Liver (tissue), 9 donors: ENCODE measurements around the gene FOXO3. TPM values are rescaled to one million over a fixed set of nuclear protein-coding genes. Genes with fewer than 3 reads are reported as not detected.
A peak's percentile ranks its signal among the peaks of the same experiment; 100 is the strongest.

Source experiments
- DNase-seq: peaks from one replicate; pipeline ENCODE4 v3.0.0-alpha.2; 2017; ENCODE audit warnings: low spot score
- H3K27ac ChIP-seq, 2 donors: one replicate each; pipeline ENCODE4 v1.7.0; 2013; ENCODE audit warnings: inconsistent platforms in 2 of 2, low read length in 2 of 2, control low read depth in 1 of 2, low read depth in 1 of 2, mild to moderate bottlenecking in 1 of 2
- H3K27me3 ChIP-seq, 4 donors: one replicate each; pipeline versions ENCODE4 v1.6.1 to v1.7.0; 2013; ENCODE audit warnings: low read length in 3 of 4, inconsistent platforms in 1 of 4, mild to moderate bottlenecking in 1 of 4, moderate library complexity in 1 of 4; ENCODE audit not compliant: control insufficient read depth in 4 of 4, insufficient read depth in 4 of 4
- H3K36me3 ChIP-seq, 4 donors: one replicate each; pipeline versions ENCODE4 v1.6.1 to v1.7.0; 2013; ENCODE audit warnings: low read length in 3 of 4, mild to moderate bottlenecking in 3 of 4, low read depth in 1 of 4, moderate library complexity in 1 of 4; ENCODE audit not compliant: control insufficient read depth in 4 of 4, insufficient read depth in 3 of 4
- H3K4me1 ChIP-seq, 4 donors: one replicate each; pipeline versions ENCODE4 v1.6.1 to v1.7.0; 2013; ENCODE audit warnings: low read length in 3 of 4, mild to moderate bottlenecking in 3 of 4, moderate library complexity in 1 of 4; ENCODE audit not compliant: control insufficient read depth in 4 of 4, insufficient read depth in 4 of 4
- H3K4me3 ChIP-seq, 3 donors: one replicate each; pipeline versions ENCODE4 v1.6.1 to v1.7.0; 2013; ENCODE audit warnings: low read length in 3 of 3, control low read depth in 1 of 3, low read depth in 1 of 3, mild to moderate bottlenecking in 1 of 3
- H3K9ac ChIP-seq, 2 donors: one replicate each; pipeline ENCODE4 v1.7.0; 2013; ENCODE audit warnings: low read length in 2 of 2, mild to moderate bottlenecking in 2 of 2, moderate library complexity in 2 of 2, control low read depth in 1 of 2, low read depth in 1 of 2
- H3K9me3 ChIP-seq, 4 donors: one replicate each; pipeline versions ENCODE4 v1.6.1 to v1.7.0; 2013; ENCODE audit warnings: low read length in 3 of 4; ENCODE audit not compliant: control insufficient read depth in 4 of 4
- ATF3 ChIP-seq: IDR thresholded peaks from 2 replicates; pipeline ENCODE4 v1.6.1; 2016; ENCODE audit warnings: antibody characterized with exemption
- CTCF ChIP-seq: fragments of 150-350 bp; IDR thresholded peaks from 2 replicates; pipeline ENCODE4 v1.5.1; 2017; ENCODE audit warnings: improper control_type of control experiment, low read depth, low read length; ENCODE audit not compliant: missing input control
- EGR1 ChIP-seq, 2 donors: IDR thresholded peaks; 2 replicates each; pipeline ENCODE4 v1.6.1; 2016 to 2018; ENCODE audit warnings: antibody characterized with exemption in 2 of 2, low read depth in 2 of 2
- FOXA1 ChIP-seq: IDR thresholded peaks from 2 replicates; pipeline ENCODE4 v1.6.1; 2016; ENCODE audit warnings: antibody characterized with exemption
- FOXA2 ChIP-seq: IDR thresholded peaks from 2 replicates; pipeline ENCODE4 v1.6.1; 2016; ENCODE audit warnings: antibody characterized with exemption
- HNF4A ChIP-seq, 2 donors: conservative IDR thresholded peaks; 2 replicates each; pipeline ENCODE4 v1.6.1; 2016; ENCODE audit warnings: antibody characterized with exemption in 2 of 2, mild to moderate bottlenecking in 2 of 2
- HNF4G ChIP-seq: IDR thresholded peaks from 2 replicates; pipeline ENCODE4 v1.6.1; 2016; ENCODE audit warnings: antibody characterized with exemption
- JUND ChIP-seq, 2 donors: IDR thresholded peaks; 2 replicates each; pipeline ENCODE4 v1.6.1; 2016; ENCODE audit warnings: antibody characterized with exemption in 2 of 2
- MAX ChIP-seq: IDR thresholded peaks from 2 replicates; pipeline ENCODE4 v1.6.1; 2016; ENCODE audit warnings: antibody characterized with exemption
- NR2F2 ChIP-seq: IDR thresholded peaks from 2 replicates; pipeline ENCODE4 v1.6.1; 2016; ENCODE audit warnings: antibody characterized with exemption
- RAD21 ChIP-seq, 2 donors: IDR thresholded peaks; 2 replicates each; pipeline ENCODE4 v1.6.1; 2016; ENCODE audit warnings: antibody characterized with exemption in 2 of 2, mild to moderate bottlenecking in 2 of 2
- REST ChIP-seq: IDR thresholded peaks from 2 replicates; pipeline ENCODE4 v1.6.1; 2016; ENCODE audit warnings: antibody characterized with exemption, mild to moderate bottlenecking
- RXRA ChIP-seq, 2 donors: IDR thresholded peaks; 2 replicates each; pipeline ENCODE4 v1.6.1; 2017 to 2018; ENCODE audit warnings: antibody characterized with exemption in 2 of 2, mild to moderate bottlenecking in 1 of 2
- SP1 ChIP-seq: IDR thresholded peaks from 2 replicates; pipeline ENCODE4 v1.6.1; 2018; ENCODE audit warnings: antibody characterized with exemption, mild to moderate bottlenecking
- TAF1 ChIP-seq: conservative IDR thresholded peaks from 2 replicates; pipeline ENCODE4 v1.6.1; 2016; ENCODE audit warnings: antibody characterized with exemption, mild to moderate bottlenecking
- YY1 ChIP-seq: IDR thresholded peaks from 2 replicates; pipeline ENCODE4 v1.6.1; 2016; ENCODE audit warnings: antibody characterized with exemption, mild to moderate bottlenecking
- ZBTB33 ChIP-seq: IDR thresholded peaks from 2 replicates; pipeline ENCODE4 v1.6.1; 2016; ENCODE audit warnings: antibody characterized with exemption
- WGBS: extraction: QIAGEN DNeasy Blood & Tissue Kit; methylation state at CpG from one replicate; pipeline ENCODE4 v1.1.7; 2013; 5-methylcytosine and 5-hydroxymethylcytosine counted together
- polyA plus RNA-seq, 2 donors: library from polyadenylated mRNA; stranded (reverse) in 1 of 2; unstranded in 1 of 2; fragments of 200-250 nt in 1 of 2; fragments of >200 nt in 1 of 2; fragmentation: Nextera tagmentation in 1 of 2; extraction: Ambion mirVana in 1 of 2; gene quantifications; one replicate each; pipeline versions ENCODE4 v1.2.1 to v1.2.3, GENCODE V29; 2013 to 2015
- total RNA-seq, 2 donors: library from RNA; depleted of rRNA; stranded (reverse); fragments of >200 nt; gene quantifications; one replicate each; pipeline ENCODE4 v1.2.3, GENCODE V29; 2014
- donor health status: healthy.
- donor health status: healthy.
- donor health status: healthy.
- donor health status: healthy.
- donor health status: healthy.

Gene FOXO3
- total and polyA plus RNA-seq, 4 donors = 6.0 to 72.2 (median 17.3) TPM

- no peak for DNase-seq
Observed at GRCh38 chr6:108596956-108597355, 36.2 kb downstream of the FOXO3 start.

GRCh38 chr6:108597572-108598304 lies 37.0 kb downstream of the FOXO3 start:
- WGBS = 68% methylated on average over 5 of the region's 5 CpGs
- Histone ChIP-seq H3K9ac (no peak overlapping the region), H3K4me1 (peaks cover 9 to 41% (median 32%) of the 10 kb centered on the region in 4 donors)
- TF ChIP-seq TAF1 (no peak), EGR1 (IDR thresholded peaks at IDR 0.05; ENCODE audit: low read depth in 2 of 2) (no peak), RXRA (IDR thresholded peaks at IDR 0.05) (peak in 1 of 2 donors; percentile 25), SP1 (no peak), ATF3 (no peak), FOXA2 (no peak), YY1 (no peak), REST (no peak), FOXA1 (no peak), NR2F2 (no peak), RAD21 (IDR thresholded peaks at IDR 0.05) (no peak), HNF4A (conservative IDR thresholded peaks at IDR 0.05) (peak; percentile 33 to 45)

More at GRCh38 chr6:108596956-108597355, 36.2 kb downstream of the FOXO3 start:
- TF ChIP-seq RXRA (IDR thresholded peaks at IDR 0.05) = no peak
- no peak for TF ChIP-seq FOXA2
- no peak for TF ChIP-seq HNF4A (conservative IDR thresholded peaks at IDR 0.05)
- TF ChIP-seq TAF1 = no peak
- TF ChIP-seq MAX = no peak
- no peak for TF ChIP-seq FOXA1
- TF ChIP-seq RAD21 (IDR thresholded peaks at IDR 0.05) = no peak
- TF ChIP-seq SP1 = no peak
- no peak for TF ChIP-seq NR2F2
- TF ChIP-seq JUND (IDR thresholded peaks at IDR 0.05) = no peak
- TF ChIP-seq HNF4G = no peak
- TF ChIP-seq ZBTB33 = no peak
- TF ChIP-seq YY1 = no peak
- no peak for TF ChIP-seq CTCF
- no peaks in the 10 kb centered on the region for H3K27me3 ChIP-seq
- no peaks in the 10 kb centered on the region for H3K36me3 ChIP-seq
- H3K9me3 ChIP-seq = no peaks in the 10 kb centered on the region
- H3K4me3 ChIP-seq = no peak overlapping the region
- no peak overlapping the region for H3K9ac ChIP-seq
- H3K4me1 ChIP-seq = peaks cover 9 to 48% (median 40%) of the 10 kb centered on the region in 4 donors
- H3K27ac ChIP-seq = no peak overlapping the region

More at GRCh38 chr6:108597572-108598304, 37.0 kb downstream of the FOXO3 start:
- DNase-seq = no peak
- H3K36me3 ChIP-seq = no peaks in the 10 kb centered on the region
- H3K4me3 ChIP-seq = no peak overlapping the region
- H3K9me3 ChIP-seq = no peaks in the 10 kb centered on the region
- H3K27me3 ChIP-seq = no peaks in the 10 kb centered on the region
- no peak overlapping the region for H3K27ac ChIP-seq
